Activated naive CD4-positive, alpha-beta T cell treated with anti-CD3 and anti-CD28 coated beads for 36 hours (primary cell): ENCODE measurements around the gene MMP14. TPM values are rescaled to one million over a fixed set of nuclear protein-coding genes. Genes with fewer than 3 reads are reported as not detected.
"Not testable (repeated sequence)": the region's sequence is repeated elsewhere in the genome, so short reads cannot be mapped to it uniquely, and the experiment has no call there.

Experiments used
- CTCF ChIA-PET: fragments of 350-600 bp; sonication (Branson Sonifier 250); formaldehyde crosslinking; loops from one replicate; lab custom pipeline; 2021; ENCODE audit warnings: antibody characterized with exemption; lab: Charles Lee
- DNase-seq: peaks from one replicate; pipeline ENCODE4 v3.0.0-alpha.2; 2020
- H3K27ac Mint-ChIP-seq: one replicate; pipeline ENCODE4 v1.8.0; 2021; ENCODE audit warnings: mild to moderate bottlenecking, mixed read lengths
- H3K27me3 Mint-ChIP-seq: one replicate; pipeline ENCODE4 v1.8.0; 2021; ENCODE audit warnings: low read depth, mixed read lengths
- H3K36me3 Mint-ChIP-seq: one replicate; pipeline ENCODE4 v1.8.0; 2021; ENCODE audit warnings: low read depth, mixed read lengths
- H3K4me1 Mint-ChIP-seq: one replicate; pipeline ENCODE4 v1.8.0; 2021; ENCODE audit warnings: low read depth, mixed read lengths
- H3K4me3 Mint-ChIP-seq: one replicate; pipeline ENCODE4 v1.8.0; 2021; ENCODE audit warnings: mild to moderate bottlenecking, moderate library complexity, mixed read lengths
- H3K9me3 Mint-ChIP-seq: one replicate; pipeline ENCODE4 v1.8.0; 2021; ENCODE audit warnings: mixed read lengths
- intact Hi-C: fragments of 100-400 bp; cut with micrococcal nuclease; formaldehyde crosslinking; loops from one replicate; pipeline ENCODE4 v1.15.1; 2023
- total RNA-seq, 2 experiments: library from RNA; stranded (reverse); gene quantifications; one replicate each; pipeline ENCODE4 v1.2.3, GENCODE V29; 2021

MMP14 gene
- total RNA-seq, 2 experiments from 2014 or later: 1.3 to 2.1 TPM

DNA sequence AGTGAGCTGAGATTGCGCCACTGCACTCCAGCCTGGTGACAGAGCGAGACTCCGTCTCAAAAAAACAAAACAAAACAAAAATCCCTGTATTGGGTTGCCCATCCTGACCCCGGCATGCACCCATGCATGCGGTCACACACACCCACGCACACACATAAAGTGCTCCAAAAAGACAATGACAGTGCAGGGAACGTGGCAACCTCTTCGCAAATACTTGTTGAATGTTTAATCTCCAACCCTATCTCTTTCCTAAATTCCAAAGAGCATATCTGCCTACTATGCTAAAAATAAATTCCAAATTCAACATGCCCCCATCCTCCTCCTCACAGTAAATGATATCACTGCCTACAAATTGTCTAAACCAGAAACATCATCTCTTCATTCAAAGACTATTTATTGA lies 34.7 kb upstream of the MMP14 start:
- Mint-ChIP-seq H3K27ac (no peak overlapping the region), H3K4me3 (no peak overlapping the region), H3K27me3 (peaks cover 9% of the 10 kb centered on the region), H3K36me3 (no peaks in the 10 kb centered on the region), H3K9me3 (no peaks in the 10 kb centered on the region), H3K4me1 (no peaks in the 10 kb centered on the region)
- intact Hi-C loops: no loop called here
- CTCF ChIA-PET: no interaction called here
- no peak for DNase-seq

GRCh38 chr14:22802860-22803686 lies 33.3 kb upstream of the MMP14 start:
- Mint-ChIP-seq H3K36me3 (no peaks in the 10 kb centered on the region), H3K27me3 (peaks cover 9% of the 10 kb centered on the region), H3K27ac (no peak overlapping the region), H3K4me3 (no peak overlapping the region), H3K4me1 (no peaks in the 10 kb centered on the region), H3K9me3 (no peaks in the 10 kb centered on the region)
- DNase-seq: no peak
- CTCF ChIA-PET: interaction anchor here (0.6 kb wide), 1 partner anchor 51 kb away, joined by 3 read pairs; no protein-coding TSS in a partner anchor
- intact Hi-C loops: no loop called here

DNA sequence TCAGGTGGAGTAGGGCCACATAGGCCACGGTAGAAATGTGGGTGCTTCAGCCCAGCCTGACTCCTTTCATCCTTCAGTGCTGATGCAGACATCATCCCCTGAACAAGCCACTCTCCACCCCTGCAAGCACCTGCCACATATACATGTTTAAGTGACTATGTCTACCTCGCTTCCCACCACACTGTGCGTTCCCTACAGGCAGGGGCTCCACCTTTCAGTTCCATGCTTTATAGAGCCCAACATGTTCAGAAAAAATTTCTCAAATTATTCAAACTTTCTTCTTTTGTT lies 32.8 kb upstream of the MMP14 start:
- intact Hi-C loops: no loop called here
- Mint-ChIP-seq H3K9me3 (no peaks in the 10 kb centered on the region), H3K4me1 (no peaks in the 10 kb centered on the region), H3K4me3 (no peak overlapping the region), H3K27me3 (peaks cover 9% of the 10 kb centered on the region), H3K27ac (no peak overlapping the region), H3K36me3 (no peaks in the 10 kb centered on the region)
- CTCF ChIA-PET: no interaction called here
- no peak for DNase-seq

DNA sequence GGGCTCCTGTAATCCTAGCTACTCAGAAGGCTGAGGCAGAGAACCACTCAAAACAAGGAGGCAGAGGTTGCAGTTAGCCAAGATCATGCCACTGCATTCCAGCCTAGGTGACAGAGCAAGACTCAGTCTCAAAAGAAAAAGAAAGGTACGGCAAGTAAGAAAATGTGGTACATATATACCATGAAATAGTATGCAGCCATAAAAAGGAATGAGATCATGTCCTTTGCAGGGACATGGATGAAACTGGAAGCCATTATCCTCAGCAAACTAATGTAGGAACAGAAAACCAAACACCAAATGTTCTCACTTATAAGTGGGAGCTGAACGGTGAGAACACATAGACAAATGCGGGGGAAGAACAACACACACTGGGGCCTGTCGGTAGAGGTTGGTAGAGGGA lies 31.1 kb upstream of the MMP14 start:
- CTCF ChIA-PET: interaction anchor here (0.6 kb wide), 2 partner anchors 43 to 146 kb away, joined by 3 to 5 read pairs; no protein-coding TSS in a partner anchor
- H3K9me3 Mint-ChIP-seq, DNase-seq, H3K27me3 Mint-ChIP-seq, intact Hi-C loops, H3K36me3 Mint-ChIP-seq, H3K4me3 Mint-ChIP-seq, H3K4me1 Mint-ChIP-seq, H3K27ac Mint-ChIP-seq: not testable (repeated sequence)

DNA sequence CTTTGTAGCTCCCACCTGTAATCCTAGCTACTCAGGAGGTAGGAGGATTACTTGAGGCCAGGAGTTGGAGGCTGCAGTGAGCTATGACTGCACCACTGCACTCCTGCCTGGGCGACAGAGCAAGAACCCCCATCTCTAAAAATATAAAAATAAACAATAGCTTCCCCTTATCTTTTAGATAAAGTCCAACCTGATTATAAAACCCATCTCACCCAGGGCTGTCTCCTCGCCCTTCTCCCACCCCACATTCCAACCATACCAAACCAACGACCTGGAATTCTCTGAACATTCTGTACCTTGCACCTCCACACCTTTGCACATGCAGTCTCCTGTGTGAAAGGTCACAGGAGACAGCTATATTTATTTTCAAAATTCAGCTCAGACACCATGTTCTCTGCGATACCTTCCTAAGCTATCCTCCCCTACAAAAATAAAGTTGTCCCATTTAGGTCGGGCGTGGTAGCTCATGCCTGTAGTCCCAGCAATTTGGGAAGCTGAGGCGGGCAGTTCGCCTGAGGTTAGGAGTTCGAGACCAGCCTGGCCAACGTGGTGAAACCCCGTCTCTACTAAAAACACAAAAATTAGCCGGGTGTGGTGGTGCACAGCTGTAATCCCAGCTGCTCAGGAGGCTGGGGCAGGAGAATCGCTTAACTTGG lies 28.8 kb upstream of the MMP14 start:
- H3K36me3 Mint-ChIP-seq: no peaks in the 10 kb centered on the region
- no peak for DNase-seq
- CTCF ChIA-PET: interaction anchor here (0.7 to 2.1 kb wide), 6 partner anchors 12 to 237 kb away, joined by 3 to 7 read pairs (median 4); no protein-coding TSS in a partner anchor
- peaks cover 3% of the 10 kb centered on the region for H3K27me3 Mint-ChIP-seq
- H3K4me1 Mint-ChIP-seq: peaks cover 2% of the 10 kb centered on the region
- H3K9me3 Mint-ChIP-seq: no peaks in the 10 kb centered on the region
- no peak overlapping the region for H3K4me3 Mint-ChIP-seq
- no peak overlapping the region for H3K27ac Mint-ChIP-seq
- intact Hi-C loops: no loop called here

DNA sequence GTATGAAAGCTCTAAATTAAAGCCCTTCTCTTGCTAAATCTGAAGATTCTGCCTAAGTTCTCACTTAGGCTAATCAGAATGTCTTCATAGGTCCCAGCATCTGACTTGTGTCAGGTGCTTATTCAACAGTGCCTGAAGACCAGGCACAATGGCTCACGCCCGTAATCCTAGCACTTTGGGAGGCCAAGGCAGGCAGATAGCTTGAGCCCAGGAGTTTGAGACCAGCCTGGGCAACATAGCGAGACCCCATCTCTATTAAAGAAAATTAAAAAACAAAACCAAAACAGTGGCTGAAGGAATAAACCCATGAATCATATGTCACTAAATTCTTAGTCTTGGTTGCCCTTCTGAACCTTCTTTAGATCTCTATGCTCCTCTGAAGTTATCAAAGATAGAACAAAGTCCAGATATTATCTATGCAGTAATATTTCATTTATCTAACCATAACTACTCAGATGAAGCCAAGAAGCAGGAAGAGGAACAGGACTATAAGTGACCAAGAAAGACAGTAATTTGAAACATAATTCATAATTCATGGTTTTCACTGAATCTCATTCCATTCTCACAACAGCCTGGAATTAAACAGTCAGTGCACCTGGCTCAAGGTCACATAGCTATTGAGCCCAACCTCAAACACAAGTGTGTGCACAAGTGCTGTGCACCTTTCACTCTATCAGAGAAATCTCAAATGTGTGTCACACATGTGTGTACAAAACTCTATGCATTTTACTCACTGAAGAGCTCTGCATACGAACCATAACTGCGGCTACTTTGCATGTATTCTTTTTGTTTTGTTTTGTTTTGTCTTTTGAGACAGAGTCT lies 27.8 kb upstream of the MMP14 start:
- Mint-ChIP-seq H3K36me3 (no peaks in the 10 kb centered on the region), H3K4me1 (peaks cover 2% of the 10 kb centered on the region), H3K27me3 (peaks cover 3% of the 10 kb centered on the region), H3K27ac (no peak overlapping the region), H3K4me3 (no peak overlapping the region), H3K9me3 (no peaks in the 10 kb centered on the region)
- DNase-seq: no peak
- CTCF ChIA-PET: interaction anchor here (0.7 to 2.1 kb wide), 5 partner anchors 11 to 210 kb away, joined by 3 to 7 read pairs (median 4); no protein-coding TSS in a partner anchor
- intact Hi-C loops: no loop called here

DNA sequence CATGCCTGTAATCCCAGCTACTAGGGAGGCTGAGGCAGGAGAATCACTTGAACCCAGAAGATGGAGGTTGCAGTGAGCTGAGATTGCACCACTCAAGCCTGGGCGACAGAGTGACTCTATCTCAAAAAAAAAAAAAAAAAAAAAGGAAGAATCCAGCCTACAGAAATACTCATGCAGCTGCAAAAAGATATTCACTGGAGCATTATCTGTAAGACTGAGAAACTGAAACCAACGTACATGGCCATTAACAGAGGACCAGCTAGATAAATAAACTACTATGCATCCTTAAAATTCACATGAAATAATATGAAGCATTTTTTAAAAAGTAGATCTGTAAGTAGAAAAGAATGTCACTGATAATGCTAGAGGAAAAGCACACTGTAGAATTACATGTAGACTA lies 24.7 kb upstream of the MMP14 start:
- CTCF ChIA-PET: interaction anchor here (0.6 to 3.7 kb wide), 3 partner anchors 33 to 154 kb away, joined by 3 to 11 read pairs (median 5); no protein-coding TSS in a partner anchor
- intact Hi-C loops: no loop called here
- Mint-ChIP-seq H3K9me3 (no peaks in the 10 kb centered on the region), H3K36me3 (no peaks in the 10 kb centered on the region), H3K4me1 (peaks cover 11% of the 10 kb centered on the region), H3K27ac (no peak overlapping the region), H3K27me3 (no peaks in the 10 kb centered on the region), H3K4me3 (no peak overlapping the region)
- no peak for DNase-seq

- H3K27ac Mint-ChIP-seq: no peak overlapping the region
- intact Hi-C loops: no loop called here
- H3K27me3 Mint-ChIP-seq: no peaks in the 10 kb centered on the region
- CTCF ChIA-PET: interaction anchor here (0.6 to 3.7 kb wide), 5 partner anchors 10 to 209 kb away, joined by 3 to 11 read pairs (median 4); no protein-coding TSS in a partner anchor
- no peak overlapping the region for H3K4me3 Mint-ChIP-seq
- H3K9me3 Mint-ChIP-seq: no peaks in the 10 kb centered on the region
- no peak for DNase-seq
- peaks cover 11% of the 10 kb centered on the region for H3K4me1 Mint-ChIP-seq
- no peaks in the 10 kb centered on the region for H3K36me3 Mint-ChIP-seq
Measured at GRCh38 chr14:22812744-22813143, 23.6 kb upstream of the MMP14 start.

DNA sequence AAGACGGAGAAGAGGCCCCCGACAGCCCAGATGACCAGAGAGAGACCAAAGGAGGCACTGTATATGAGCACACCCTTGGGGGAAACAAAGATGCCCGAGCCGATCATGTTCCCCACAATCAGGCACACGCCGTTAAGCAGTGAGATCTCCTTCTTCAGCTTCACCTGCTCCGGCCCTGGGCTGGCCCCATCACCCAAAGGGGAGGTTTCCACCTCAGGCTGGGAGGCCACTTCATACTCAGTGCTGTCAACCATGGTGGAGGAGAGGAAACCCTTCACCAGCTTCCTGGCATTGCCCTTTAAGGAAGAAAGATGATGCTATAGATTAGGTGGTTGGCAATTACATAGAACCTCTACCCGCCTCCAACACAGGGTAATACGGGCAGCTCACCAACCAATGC lies 23.2 kb upstream of the MMP14 start:
- H3K27ac Mint-ChIP-seq: no peak overlapping the region
- no peaks in the 10 kb centered on the region for H3K9me3 Mint-ChIP-seq
- no peaks in the 10 kb centered on the region for H3K36me3 Mint-ChIP-seq
- H3K4me3 Mint-ChIP-seq: no peak overlapping the region
- H3K27me3 Mint-ChIP-seq: no peaks in the 10 kb centered on the region
- CTCF ChIA-PET: interaction anchor here (0.6 to 3.7 kb wide), 6 partner anchors 9 to 209 kb away, joined by 3 to 11 read pairs (median 4); no protein-coding TSS in a partner anchor
- intact Hi-C loops: no loop called here
- peaks cover 11% of the 10 kb centered on the region for H3K4me1 Mint-ChIP-seq
- DNase-seq: no peak

GRCh38 chr14:22814373-22814772 lies 22.0 kb upstream of the MMP14 start:
- intact Hi-C loops: no loop called here
- CTCF ChIA-PET: interaction anchor here (0.5 to 3.7 kb wide), 8 partner anchors 8 to 208 kb away, joined by 3 to 11 read pairs (median 3); no protein-coding TSS in a partner anchor
- no peaks in the 10 kb centered on the region for H3K27me3 Mint-ChIP-seq
- no peaks in the 10 kb centered on the region for H3K36me3 Mint-ChIP-seq
- H3K9me3 Mint-ChIP-seq: no peaks in the 10 kb centered on the region
- H3K4me3 Mint-ChIP-seq: no peak overlapping the region
- DNase-seq: no peak
- no peak overlapping the region for H3K27ac Mint-ChIP-seq
- H3K4me1 Mint-ChIP-seq: peaks cover 17% of the 10 kb centered on the region

DNA sequence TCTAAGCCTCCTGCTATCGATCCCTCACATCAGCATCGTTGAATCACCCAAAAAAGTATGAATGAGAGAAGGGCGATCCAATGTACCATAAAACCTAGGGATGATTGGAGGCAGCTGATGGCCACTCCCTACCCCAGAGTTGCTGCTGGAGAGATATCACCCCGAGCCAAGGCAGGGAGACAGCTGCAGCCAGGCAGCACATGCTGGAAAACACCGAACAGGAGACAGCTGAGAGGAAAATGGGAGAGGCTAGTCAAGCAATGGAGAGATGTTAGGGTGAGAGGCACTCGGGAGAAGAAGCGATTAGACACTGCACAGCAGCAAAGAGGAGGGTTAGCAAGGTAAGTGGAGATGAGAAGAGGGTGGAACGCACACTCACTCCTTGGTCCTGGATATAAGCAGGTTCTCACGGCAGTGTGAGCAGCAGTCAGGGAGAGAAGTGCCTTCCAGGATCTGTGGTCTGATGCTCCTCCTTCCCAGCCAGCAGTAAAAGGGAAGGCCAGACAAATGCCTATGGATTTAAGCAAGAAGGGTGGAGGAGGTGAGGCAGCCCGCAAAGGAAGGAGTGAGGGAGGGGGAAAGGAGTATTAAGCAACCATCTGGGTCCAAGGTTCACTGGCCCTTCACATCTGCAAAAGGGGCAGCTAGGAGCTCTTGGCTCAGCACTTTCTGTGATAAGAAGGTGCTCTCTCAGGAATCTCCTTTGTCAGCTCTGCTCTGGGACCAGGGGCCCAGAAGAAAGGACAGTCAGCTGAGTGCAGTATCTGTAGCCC lies 21.3 kb upstream of the MMP14 start, which contains the start of gene SLC7A7:
TSS of gene SLC7A7 (minus strand) at position 495 of the 773 bp plus-strand sequence. CDS start 2,037 bp downstream, outside the sequence.
- no peaks in the 10 kb centered on the region for H3K36me3 Mint-ChIP-seq
- no peaks in the 10 kb centered on the region for H3K9me3 Mint-ChIP-seq
- no peak within 1 kb of the TSS for H3K4me3 Mint-ChIP-seq
- intact Hi-C loops: no loop called here
- H3K27ac Mint-ChIP-seq: no peak within 1 kb of the TSS
- CTCF ChIA-PET: interaction anchor here (0.6 to 2.0 kb wide), 6 partner anchors 8 to 209 kb away, joined by 3 to 9 read pairs (median 3); no protein-coding TSS in a partner anchor
- H3K27me3 Mint-ChIP-seq: peaks cover 1% of the 10 kb centered on the region
- no peak for DNase-seq
- H3K4me1 Mint-ChIP-seq: peaks cover 23% of the 10 kb centered on the region
